ENCODE results near the gene ERBB4. TPM values are rescaled to one million over a fixed set of nuclear protein-coding genes. Genes with fewer than 3 reads are reported as not detected.
"Not testable (repeated sequence)": the region's sequence is repeated elsewhere in the genome, so short reads cannot be mapped to it uniquely, and the experiment has no call there.

Gene ERBB4
- total RNA-seq, 1 donor from 2014 or later, result 22.6 TPM

- no peak for ATAC-seq
- DNase-seq, result no peak
- intact Hi-C loops (cut with DNase I), result no loop called here
- no peaks in the 10 kb centered on the region for H3K9me3 ChIP-seq
- no peaks in the 10 kb centered on the region for H3K36me3 ChIP-seq
- no peak overlapping the region for H3K27ac ChIP-seq
- no peak for TF ChIP-seq CTCF (IDR thresholded peaks at IDR 0.05)
- no peaks in the 10 kb centered on the region for H3K27me3 ChIP-seq
- H3K4me1 ChIP-seq, result no peaks in the 10 kb centered on the region
- no peak overlapping the region for H3K4me3 ChIP-seq
Observed at GRCh38 chr2:212480447-212480846, 58.2 kb downstream of the ERBB4 start.

- Histone ChIP-seq H3K4me3 (no peak overlapping the region), H3K9me3 (no peaks in the 10 kb centered on the region), H3K36me3 (no peaks in the 10 kb centered on the region), H3K4me1 (no peaks in the 10 kb centered on the region), H3K27ac (no peak overlapping the region), H3K27me3 (no peaks in the 10 kb centered on the region)
- intact Hi-C loops (cut with DNase I), result no loop called here
- ATAC-seq (no peak), DNase-seq (no peak)
- TF ChIP-seq CTCF (IDR thresholded peaks at IDR 0.05), result no peak
Observed at GRCh38 chr2:212477571-212477970, 61.0 kb downstream of the ERBB4 start.

GRCh38 chr2:212473211-212473610 lies 65.4 kb downstream of the ERBB4 start:
- no peak for ATAC-seq
- intact Hi-C loops (cut with DNase I), result no loop called here

GRCh38 chr2:212467551-212467950 lies 71.1 kb downstream of the ERBB4 start:
- H3K27ac ChIP-seq; H3K4me3 ChIP-seq; H3K9me3 ChIP-seq; H3K4me1 ChIP-seq; H3K36me3 ChIP-seq; intact Hi-C loops (cut with DNase I); ATAC-seq; DNase-seq; H3K27me3 ChIP-seq: not testable (repeated sequence)

More at GRCh38 chr2:212473211-212473610, 65.4 kb downstream of the ERBB4 start:
- no peaks in the 10 kb centered on the region for H3K9me3 ChIP-seq
- H3K27ac ChIP-seq, result no peak overlapping the region
- H3K27me3 ChIP-seq, result no peaks in the 10 kb centered on the region
- no peak overlapping the region for H3K4me3 ChIP-seq
- DNase-seq, result no peak
- no peaks in the 10 kb centered on the region for H3K4me1 ChIP-seq
- TF ChIP-seq CTCF (IDR thresholded peaks at IDR 0.05), result no peak
- no peaks in the 10 kb centered on the region for H3K36me3 ChIP-seq

GRCh38 chr2:212465456-212465855 lies 73.1 kb downstream of the ERBB4 start:
- no peak for ATAC-seq
- Histone ChIP-seq H3K4me1 (no peaks in the 10 kb centered on the region), H3K36me3 (no peaks in the 10 kb centered on the region), H3K27me3 (no peaks in the 10 kb centered on the region), H3K9me3 (no peaks in the 10 kb centered on the region), H3K27ac (no peak overlapping the region), H3K4me3 (no peak overlapping the region)
- intact Hi-C loops (cut with DNase I), result no loop called here
- no peak for TF ChIP-seq CTCF (IDR thresholded peaks at IDR 0.05)
- no peak for DNase-seq

GRCh38 chr2:212461708-212462107 lies 76.9 kb downstream of the ERBB4 start:
- ATAC-seq; H3K4me1 ChIP-seq; H3K36me3 ChIP-seq; H3K4me3 ChIP-seq; H3K27me3 ChIP-seq; H3K9me3 ChIP-seq; DNase-seq; intact Hi-C loops (cut with DNase I); H3K27ac ChIP-seq: not testable (repeated sequence)

- DNase-seq, result no peak
Observed at GRCh38 chr2:212454149-212454548, 84.5 kb downstream of the ERBB4 start.

More at GRCh38 chr2:212454149-212454548, 84.5 kb downstream of the ERBB4 start:
- Histone ChIP-seq H3K4me3 (no peak overlapping the region), H3K9me3 (no peaks in the 10 kb centered on the region), H3K27ac (no peak overlapping the region), H3K36me3 (no peaks in the 10 kb centered on the region), H3K4me1 (no peaks in the 10 kb centered on the region), H3K27me3 (no peaks in the 10 kb centered on the region)
- intact Hi-C loops (cut with DNase I), result no loop called here
- no peak for TF ChIP-seq CTCF (IDR thresholded peaks at IDR 0.05)
- no peak for ATAC-seq

Data from upper lobe of right lung (tissue), 1 donor.